HL-60/S4 (cell line): ENCODE data around the gene DAB1.

Experiments
- in situ Hi-C: fragments of 300-500 bp; cut with MboI; formaldehyde crosslinking; loops from 2 replicates; pipeline ENCODE4 v1.14.3; 2022; ENCODE audit warnings: low sequenced_read_pairs

DAB1 gene

DNA sequence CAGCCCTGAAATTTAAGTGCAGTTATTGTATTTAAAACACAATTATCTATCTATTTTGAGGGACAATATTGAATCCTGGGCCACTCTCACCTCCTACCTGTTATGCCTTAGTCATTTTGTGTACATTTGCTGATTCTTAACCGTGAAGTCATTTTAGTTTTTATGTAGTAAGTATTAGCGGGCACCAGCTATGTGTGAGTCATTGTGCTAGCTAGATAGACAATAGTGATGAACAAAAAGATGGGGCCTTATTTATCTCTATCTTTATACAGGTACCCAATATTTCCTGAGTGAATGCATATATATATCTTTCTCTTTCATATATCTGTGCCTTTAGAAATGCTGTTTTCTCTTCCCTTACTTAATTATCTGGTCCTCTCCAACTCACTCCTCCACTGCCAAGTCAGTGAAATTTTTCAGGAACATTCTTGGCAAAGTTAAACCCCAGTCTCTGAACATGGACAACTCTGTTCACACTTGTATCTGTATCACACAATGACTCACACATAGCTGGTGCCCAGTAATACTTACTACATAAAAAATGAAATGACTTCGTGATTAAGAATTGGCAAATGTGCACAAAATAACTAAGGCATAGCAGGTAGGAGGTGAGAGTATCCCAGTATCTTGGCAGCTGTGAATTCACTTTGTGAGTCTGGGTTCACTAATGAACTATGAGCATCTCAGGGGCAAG lies 292.0 kb downstream of the DAB1 start:
- in situ Hi-C loops, result no loop called here

DNA sequence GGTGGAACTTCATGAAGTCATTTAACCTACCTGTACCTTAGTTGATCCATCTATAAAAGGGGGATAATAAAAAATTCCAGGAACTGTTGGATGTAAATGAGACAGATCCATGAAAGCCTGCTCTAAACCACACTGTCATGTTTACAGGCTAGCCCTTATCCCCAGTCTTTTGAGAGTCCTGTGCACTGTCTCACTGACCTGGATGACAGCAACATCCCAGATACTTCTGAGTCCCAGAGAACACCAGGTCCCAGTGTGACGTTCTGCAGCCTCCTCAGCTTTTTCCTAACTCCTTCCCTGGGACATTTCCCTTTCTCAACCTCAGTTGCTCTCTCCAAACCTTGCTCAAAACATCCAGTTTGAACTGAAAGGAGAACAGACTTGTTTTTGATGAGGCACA lies 292.6 kb downstream of the DAB1 start:
- in situ Hi-C loops, result no loop called here

DNA sequence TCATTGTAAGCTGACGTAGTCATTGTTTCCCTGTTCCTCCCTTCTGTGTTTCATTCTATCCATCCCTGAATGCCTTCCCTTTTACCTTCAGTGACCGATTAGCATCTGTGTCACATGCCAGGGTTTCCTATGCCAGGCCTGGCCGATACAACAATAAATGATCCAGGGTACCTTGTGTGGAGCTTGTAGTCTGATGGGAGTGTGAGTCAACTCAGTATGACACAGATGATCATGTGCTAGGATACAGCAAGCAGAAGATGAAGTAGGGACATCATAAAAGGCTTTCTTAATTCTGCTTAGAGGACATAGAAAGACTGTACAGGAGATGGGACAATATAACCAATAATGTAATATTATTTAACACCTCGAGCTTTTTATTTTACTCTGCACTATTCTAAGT lies 294.0 kb downstream of the DAB1 start:
- in situ Hi-C loops, result no loop called here

DNA sequence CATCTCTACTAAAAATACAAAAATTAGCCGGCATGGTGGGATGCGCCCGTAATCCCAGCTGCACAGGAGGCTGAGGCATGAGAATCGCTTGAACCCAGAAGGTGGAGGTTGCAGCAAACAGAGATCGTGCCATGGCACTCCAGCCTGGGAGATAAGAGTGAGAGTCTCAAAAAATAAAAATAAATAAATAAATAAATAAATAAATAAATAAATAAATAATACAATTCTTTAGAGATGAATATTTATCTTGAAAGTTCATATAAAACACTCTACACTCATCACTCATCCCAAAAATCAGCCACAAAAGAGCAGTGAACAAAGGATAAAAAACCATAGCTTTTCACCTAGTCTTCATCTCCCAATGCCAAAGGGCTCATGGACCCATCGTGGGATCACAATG lies 295.9 kb downstream of the DAB1 start:
- in situ Hi-C loops, result no loop called here

DNA sequence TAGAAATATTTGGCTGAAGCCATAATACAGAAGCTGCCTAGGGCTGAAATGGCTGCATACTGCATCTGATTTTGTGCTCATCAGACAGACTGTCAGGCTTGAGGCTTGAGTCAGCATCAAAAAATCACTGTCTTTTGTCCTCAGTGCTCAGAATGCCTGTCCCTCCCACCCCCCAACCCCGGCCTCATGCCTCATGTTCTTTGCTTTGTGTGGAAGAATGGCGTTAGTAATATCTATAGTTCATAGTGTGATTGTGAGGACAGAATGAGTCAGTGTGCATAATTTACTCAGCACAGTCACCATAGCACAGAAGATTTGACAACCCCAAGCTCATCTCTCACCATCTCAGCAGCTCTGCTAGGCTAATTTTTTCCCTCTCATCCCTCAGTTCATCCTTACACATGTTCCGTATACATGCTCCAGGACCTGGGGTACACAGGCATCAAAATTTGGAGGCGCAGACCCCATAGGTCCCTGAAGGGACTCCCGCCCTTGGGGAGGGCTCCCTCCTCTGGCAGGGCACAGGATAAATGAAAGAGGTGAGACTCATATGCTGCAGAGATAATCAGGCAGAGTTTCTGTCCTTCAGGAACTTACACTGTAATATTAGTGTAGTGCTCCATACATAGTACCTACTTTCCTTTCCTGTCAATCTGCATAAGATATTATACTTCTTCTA lies 299.0 kb downstream of the DAB1 start:
- in situ Hi-C loops, result no loop called here

DNA sequence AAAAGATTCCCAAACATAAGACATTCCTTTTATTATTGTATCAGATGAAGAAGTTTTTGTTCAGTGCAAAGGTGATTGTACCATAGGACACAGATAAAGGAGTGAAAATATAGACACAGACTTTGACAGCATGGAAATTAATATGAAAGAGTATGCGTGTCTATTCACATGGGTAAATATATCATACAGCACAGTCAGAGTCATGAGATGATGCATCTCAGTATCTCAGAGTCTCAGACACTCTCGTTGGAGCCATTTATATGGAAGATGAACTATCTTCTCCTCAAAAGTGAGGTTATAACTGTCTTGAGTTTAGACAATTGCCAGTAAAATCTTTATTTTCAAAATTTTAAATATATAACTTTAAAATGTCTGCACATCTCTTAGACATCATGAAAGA lies 299.7 kb downstream of the DAB1 start:
- in situ Hi-C loops, result no loop called here

DNA sequence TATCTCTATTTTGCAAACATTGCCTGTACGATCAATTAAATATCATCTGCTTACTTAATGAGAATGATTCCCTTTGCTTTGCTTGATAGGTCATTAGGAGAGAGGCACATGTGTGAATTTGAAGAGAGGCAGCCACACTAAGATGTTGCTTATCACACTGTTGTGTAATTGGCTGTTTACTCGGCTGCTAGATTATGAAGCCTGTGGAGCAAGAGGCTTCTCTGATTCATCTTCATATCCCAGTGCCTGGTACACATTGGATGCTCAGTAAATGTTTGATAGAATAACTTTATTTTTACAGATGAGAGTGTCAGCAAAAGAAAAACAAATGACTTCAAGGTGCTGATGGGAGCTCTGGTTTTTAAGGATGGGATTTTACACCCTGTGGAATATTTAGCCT lies 301.8 kb downstream of the DAB1 start:
- in situ Hi-C loops, result no loop called here

DNA sequence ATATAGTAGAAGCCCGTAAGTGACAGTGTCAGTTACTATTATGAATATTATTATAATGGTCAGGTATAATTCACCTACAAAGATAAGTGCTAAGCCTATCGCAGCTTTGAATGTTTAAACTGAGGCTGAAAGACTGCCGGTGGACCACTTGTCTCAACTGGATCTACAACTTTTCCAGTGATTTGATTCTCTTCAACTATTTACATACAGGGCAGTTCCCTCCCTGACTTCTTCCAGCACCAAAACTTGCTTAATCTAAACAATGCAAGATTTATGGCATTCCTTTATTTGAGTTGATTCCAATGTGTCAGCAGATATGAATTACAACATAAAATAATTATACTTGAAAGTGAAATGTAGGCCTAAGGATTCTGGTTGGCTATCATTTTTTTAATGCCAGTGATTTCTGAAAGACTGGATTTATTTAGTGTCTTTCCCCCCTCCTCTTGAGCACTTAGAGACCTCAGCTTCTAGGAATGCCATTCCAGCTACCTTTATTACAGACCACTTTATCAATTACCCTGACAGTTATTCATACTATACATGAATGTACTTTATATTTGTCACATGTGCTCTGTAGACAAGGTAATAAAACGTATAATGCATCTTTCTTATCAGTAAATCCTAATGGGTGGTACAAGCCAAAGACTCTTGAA lies 304.8 kb downstream of the DAB1 start:
- in situ Hi-C loops, result no loop called here

DNA sequence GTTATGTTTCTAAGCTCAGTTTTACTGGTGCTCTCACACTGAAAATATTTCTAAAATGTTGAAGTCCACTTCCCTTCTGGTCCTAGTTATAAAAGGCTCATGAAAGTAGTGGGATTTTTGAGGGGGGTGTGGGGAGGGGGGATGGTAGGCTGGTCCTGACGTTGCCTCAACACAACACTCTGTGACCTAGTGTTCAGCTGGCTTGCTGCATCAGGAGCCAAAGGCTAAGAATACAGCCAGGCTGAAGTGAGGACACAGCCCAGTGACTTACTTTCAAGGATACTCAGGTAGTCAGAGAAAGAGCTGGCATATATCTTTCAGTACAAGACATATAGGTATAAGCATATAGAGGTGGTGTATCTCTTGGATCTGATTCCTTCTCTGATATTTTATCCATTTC lies 306.1 kb downstream of the DAB1 start:
- in situ Hi-C loops, result no loop called here

DNA sequence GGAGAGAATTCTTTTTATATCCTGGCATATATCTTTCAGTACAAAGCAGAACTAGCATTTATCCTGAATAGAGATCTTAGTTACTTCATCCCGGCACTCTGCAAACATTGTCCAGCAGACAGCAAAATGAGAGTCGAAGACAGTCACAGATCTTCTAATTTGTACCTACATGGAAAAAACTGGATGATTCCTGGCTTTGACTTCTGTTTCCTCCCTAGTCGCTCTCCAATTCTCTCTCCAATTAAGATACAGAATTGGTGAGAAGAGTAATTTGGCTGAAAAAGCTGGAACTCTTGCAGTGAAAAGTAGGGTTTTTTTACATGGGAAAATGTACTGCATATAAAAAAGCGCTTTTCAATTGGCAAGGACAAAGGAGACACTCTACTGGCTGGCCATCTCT lies 307.0 kb downstream of the DAB1 start:
- in situ Hi-C loops, result no loop called here

DNA sequence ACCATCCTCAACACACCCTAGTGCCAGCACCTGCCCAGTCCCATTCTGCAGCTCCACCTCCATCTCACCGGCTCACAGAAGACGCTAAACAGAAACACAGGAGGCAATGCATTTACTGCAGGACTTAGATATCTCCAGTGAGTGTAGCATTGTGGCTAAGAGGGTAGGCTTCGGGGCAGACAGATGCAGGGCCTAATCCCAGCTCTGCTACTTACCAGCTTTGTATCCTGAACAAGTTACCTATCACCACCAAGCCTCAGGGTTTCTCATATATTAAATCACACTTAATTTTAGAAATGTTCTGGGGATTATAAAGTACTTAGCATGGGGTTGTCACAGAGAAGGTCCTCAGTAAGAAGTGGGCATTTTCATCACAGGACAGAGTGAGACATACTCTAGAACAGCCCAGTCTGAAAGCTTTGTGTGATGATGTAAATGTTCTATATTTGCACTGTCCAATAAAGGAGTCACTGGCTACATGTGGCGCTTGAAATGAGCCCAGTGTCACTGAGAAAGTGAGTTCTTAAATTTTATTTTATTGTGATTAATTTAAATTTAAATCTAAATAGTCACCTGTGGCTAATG lies 308.7 kb downstream of the DAB1 start:
- in situ Hi-C loops, result no loop called here

DNA sequence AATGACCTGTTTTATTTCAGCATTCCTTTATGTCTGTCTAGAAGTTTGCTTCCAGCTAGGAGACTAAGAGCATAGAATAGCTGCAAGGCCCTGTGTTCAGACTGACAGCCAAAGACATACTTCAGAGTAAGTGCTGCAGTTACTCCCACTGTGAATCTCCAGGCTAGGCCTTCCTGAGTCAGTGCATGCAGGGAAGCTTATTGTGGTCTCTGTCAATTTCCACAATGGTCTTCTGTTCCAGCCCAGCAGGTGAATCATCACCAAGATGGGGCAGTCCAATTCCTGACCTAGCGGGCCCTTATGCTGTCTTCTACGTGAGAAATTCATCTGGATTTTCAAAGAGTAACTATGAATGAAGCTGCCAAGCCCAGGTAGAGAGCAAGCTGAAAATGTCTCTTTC lies 311.7 kb downstream of the DAB1 start:
- in situ Hi-C loops, result no loop called here

DNA sequence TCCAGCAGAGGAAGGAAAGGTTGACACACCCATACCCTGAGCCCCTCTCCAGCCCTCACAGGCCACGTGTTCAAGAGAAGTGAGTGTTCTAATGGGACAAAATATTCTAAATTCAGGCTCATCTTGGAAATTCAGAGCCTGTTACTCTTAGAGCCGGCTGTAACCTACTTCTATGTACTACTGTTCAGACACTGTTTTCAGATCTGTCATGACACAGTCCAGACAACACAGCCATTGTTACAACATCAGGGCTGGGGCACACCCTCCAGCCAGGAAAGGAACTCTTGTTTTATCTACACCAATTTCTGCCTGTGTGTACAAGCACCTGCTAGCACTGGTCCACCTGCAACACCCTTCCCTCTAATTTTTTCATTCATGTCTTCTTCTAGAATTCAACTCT lies 312.7 kb downstream of the DAB1 start:
- in situ Hi-C loops, result no loop called here

DNA sequence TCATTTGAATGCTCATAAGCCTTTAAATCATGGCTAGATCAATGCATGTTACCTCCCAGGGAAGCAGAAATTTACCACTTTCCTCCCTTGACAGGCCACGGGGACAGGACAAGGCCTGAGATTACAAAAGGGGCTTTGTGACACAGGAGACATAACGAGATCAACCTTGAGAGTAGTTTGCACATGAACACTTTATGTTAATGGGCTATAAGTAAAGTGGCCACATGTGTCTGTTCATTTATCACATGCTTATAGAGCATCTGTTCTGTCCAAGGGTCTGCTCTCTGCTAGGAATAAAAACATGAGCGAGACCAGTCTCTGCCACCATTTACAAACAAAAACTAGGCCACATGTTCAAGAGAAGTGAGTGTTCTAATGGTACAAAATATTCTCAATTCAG lies 314.0 kb downstream of the DAB1 start:
- in situ Hi-C loops, result no loop called here

DNA sequence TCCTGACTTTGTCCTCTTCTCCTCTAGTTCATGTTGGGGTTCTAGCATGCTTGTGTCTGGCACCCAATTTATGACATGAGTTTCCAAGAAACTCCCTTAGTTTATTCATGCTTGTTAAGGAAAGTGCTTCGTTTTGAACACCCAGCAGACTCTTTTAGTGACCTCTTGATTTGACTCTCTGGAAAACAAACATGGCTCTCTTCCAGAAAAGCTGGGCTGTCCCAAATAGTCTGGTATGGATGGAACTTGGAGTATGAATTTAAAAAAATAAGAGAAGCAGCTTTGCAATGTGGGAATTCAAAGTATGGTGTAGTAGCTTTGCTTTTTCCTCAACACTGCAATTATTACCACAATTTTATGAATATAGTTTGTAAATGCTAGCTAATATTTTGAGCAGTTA lies 314.6 kb downstream of the DAB1 start:
- in situ Hi-C loops, result no loop called here

DNA sequence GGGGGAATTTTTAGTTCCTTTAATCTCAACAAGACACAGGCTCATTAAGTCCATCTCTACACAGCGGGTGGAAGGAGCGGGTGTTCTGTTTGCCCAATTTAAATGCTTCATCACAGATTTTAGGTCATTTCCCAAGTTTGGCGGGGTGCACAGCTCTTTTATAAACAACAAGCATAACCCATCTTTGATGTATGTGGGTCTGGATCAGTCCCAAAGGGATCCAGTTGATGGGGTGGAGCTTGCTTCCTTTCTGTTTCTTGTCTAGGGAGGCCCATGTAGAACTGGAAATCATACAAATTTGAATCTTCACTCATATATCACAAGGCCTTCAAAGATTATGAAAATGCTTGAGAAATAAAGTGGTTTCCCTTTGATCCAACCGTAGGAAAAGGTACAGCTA lies 317.6 kb downstream of the DAB1 start:
- in situ Hi-C loops, result no loop called here

DNA sequence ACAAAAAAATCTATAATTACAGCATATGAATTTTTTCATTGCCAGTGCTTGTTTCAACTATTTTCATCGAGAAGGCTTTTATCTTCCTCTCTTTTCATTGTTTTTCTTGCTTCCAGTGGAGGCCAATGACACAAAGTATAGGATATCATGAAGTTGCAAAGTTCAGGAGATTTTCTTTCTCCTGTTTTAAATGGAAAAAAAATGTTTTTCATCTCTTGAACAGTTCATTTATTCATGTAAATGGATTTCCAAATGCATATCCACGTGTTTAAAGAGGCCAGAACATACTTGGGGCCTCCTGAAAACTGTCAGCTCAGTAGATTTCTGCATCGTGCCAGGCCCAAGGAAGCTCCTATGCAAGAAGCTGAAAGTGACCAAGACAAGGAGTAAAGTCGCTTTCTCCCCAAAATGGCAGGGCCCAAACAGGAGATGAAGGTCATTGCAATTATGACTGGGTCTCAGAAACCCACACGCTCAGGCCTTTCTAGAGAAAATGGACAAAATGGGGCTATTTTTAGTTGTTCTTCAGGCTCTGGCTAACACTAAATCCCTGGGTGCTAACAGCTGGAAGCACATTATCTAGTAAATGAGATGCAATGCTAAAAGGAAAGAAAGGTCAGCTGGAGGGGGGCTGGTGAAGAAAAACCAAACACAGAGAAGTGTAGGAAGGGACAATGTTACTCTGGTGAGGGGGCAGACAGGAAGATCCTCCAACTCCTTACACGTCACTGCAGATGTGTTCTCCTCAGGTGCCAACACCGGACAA lies 321.1 kb downstream of the DAB1 start:
- in situ Hi-C loops, result no loop called here

DNA sequence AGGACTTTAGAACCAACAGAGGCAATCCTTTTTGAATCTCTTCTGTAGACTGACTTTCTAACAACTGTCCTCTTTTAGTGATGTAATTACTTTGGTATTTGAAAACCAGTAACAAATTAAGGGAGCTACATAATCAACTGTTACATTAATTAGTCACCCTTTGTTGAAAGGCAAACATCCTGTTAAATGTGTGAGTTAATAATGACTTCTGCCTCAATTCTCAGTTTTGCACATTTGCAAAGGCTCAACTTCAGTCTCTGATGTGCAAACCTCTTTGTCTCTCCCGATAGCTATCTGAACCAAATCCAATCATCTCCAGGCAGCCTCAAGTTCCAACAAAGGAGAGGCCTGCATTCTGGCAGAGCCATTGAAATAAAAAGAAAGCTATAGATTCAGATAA lies 322.7 kb downstream of the DAB1 start:
- in situ Hi-C loops, result no loop called here

DNA sequence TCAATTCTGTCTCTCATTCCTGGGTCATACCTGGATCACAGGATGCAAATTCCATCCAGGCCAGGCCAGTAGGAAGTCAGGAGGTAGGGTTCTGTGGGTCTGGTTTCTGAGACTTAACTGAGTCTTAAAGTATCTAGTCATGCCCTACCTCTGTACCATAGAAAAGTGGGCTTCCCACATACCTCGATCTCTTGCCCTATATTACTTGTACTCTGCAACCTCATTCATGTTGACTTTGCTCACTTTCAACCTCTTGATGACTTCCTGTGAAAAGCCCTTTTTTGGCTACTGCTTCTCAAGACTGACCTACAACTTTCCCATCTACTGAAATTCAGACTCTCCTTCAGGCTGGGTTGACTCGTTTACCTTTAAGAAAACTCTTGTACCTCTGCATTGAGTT lies 329.1 kb downstream of the DAB1 start:
- in situ Hi-C loops, result no loop called here

DNA sequence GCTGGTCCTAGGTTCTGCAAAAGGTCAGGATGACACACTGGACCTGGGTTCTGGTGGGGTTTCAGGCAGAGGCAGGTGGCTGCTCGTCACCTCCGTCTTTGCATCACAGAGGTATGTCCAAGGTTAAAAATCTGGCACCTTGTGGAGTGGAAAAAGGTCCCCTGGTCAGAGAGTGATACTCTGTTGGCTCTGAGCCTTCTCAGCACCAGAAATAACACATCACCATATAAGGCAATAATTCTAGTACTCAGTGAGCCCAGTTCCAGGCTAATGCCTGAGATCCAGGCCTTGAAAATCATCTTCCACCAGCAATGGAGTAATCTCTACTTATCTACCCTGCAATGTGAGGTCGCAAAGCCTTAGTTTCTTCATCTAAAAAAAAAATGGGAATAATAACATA lies 330.7 kb downstream of the DAB1 start:
- in situ Hi-C loops, result no loop called here

DNA sequence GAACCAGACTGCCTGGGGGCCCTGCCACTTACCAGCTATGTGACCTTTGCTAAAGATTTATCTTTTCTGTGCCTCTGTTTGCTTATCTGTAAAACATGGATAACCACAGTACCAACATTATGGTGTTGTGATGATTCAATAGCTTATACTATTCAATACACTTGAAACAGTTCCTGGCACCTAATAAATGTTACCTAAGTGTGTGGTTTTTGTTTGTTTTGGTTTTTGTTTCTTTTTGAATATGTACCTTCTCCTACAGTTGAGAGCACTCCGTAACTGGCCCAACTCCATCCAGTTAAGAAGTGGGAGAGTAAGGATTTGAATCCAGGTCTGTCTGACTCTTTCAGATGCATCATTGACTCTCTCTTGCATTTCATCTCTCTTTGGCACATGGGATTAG lies 332.2 kb downstream of the DAB1 start:
- in situ Hi-C loops, result no loop called here
